GM19438 (cell line): ENCODE measurements around the gene RNF146.
"Not testable (repeated sequence)": the region's sequence is repeated elsewhere in the genome, so short reads cannot be mapped to it uniquely, and the experiment has no call there.

Experiments
- ATAC-seq: cut with Tn5 transposase; IDR thresholded peaks from one replicate; pipeline ENCODE4 v1.9.1; 2021; ENCODE audit warnings: low read depth; ENCODE audit not compliant: unreplicated experiment

RNF146 gene

GRCh38 chr6:127279815-127280214 is 13.2 kb downstream of the RNF146 start:
- no peak for ATAC-seq

- ATAC-seq: no peak
Measured at GRCh38 chr6:127282184-127282583, 15.5 kb downstream of the RNF146 start.

GRCh38 chr6:127288705-127289104 is 22.0 kb downstream of the RNF146 start:
- no peak for ATAC-seq

- no peak for ATAC-seq
Measured at GRCh38 chr6:127289934-127290333, 23.3 kb downstream of the RNF146 start.

GRCh38 chr6:127290391-127291265 is 24.0 kb downstream of the RNF146 start:
- peak; percentile 52 for ATAC-seq

GRCh38 chr6:127291495-127291894 is 24.8 kb downstream of the RNF146 start:
- ATAC-seq: peak; percentile 73

GRCh38 chr6:127297502-127298070 is 30.9 kb downstream of the RNF146 start:
- no peak for ATAC-seq

- no peak for ATAC-seq
Measured at GRCh38 chr6:127298475-127298874, 31.8 kb downstream of the RNF146 start.

GRCh38 chr6:127299522-127300240 is 33.0 kb downstream of the RNF146 start:
- no peak for ATAC-seq

- no peak for ATAC-seq
Measured at GRCh38 chr6:127300411-127300810, 33.7 kb downstream of the RNF146 start.

GRCh38 chr6:127301199-127301700 is 34.6 kb downstream of the RNF146 start:
- no peak for ATAC-seq

- ATAC-seq: peak; percentile 52
Measured at GRCh38 chr6:127302728-127303660, 36.3 kb downstream of the RNF146 start.

GRCh38 chr6:127303917-127304316 is 37.3 kb downstream of the RNF146 start:
- peak; percentile 12 for ATAC-seq

GRCh38 chr6:127305741-127306140 is 39.1 kb downstream of the RNF146 start:
- no peak for ATAC-seq

- no peak for ATAC-seq
Measured at GRCh38 chr6:127317388-127318128, 50.9 kb downstream of the RNF146 start.

- ATAC-seq: no peak
Measured at GRCh38 chr6:127319686-127320085, 53.0 kb downstream of the RNF146 start.

- ATAC-seq: no peak
Measured at GRCh38 chr6:127328043-127328609, 61.5 kb downstream of the RNF146 start.

GRCh38 chr6:127331256-127331655 is 64.6 kb downstream of the RNF146 start:
- ATAC-seq: not testable (repeated sequence)

- no peak for ATAC-seq
Measured at GRCh38 chr6:127332383-127332961, 65.8 kb downstream of the RNF146 start.
